ENCODE measurements around the gene ME1. TPM values are rescaled to one million over a fixed set of nuclear protein-coding genes. Genes with fewer than 3 reads are reported as not detected.
"Not testable (repeated sequence)": the region's sequence is repeated elsewhere in the genome, so short reads cannot be mapped to it uniquely, and the experiment has no call there.

Gene ME1
- total RNA-seq, 1 donor from 2014 or later, result 3.5 TPM

- Mint-ChIP-seq H3K4me1 (ENCODE audit: low read depth, unreplicated experiment) (no peaks in the 10 kb centered on the region), H3K27ac (ENCODE audit: unreplicated experiment) (no peak overlapping the region), H3K36me3 (ENCODE audit: unreplicated experiment) (no peaks in the 10 kb centered on the region), H3K9me3 (ENCODE audit: unreplicated experiment) (no peaks in the 10 kb centered on the region), H3K4me3 (ENCODE audit: unreplicated experiment) (no peak overlapping the region), H3K27me3 (ENCODE audit: unreplicated experiment) (no peaks in the 10 kb centered on the region)
- TF ChIP-seq CTCF (IDR thresholded peaks at IDR 0.05; ENCODE audit: partially characterized antibody, unreplicated experiment), result no peak
- DNase-seq, result no peak
Observed at GRCh38 chr6:83265384-83265783, 165.5 kb downstream of the ME1 start.

DNA sequence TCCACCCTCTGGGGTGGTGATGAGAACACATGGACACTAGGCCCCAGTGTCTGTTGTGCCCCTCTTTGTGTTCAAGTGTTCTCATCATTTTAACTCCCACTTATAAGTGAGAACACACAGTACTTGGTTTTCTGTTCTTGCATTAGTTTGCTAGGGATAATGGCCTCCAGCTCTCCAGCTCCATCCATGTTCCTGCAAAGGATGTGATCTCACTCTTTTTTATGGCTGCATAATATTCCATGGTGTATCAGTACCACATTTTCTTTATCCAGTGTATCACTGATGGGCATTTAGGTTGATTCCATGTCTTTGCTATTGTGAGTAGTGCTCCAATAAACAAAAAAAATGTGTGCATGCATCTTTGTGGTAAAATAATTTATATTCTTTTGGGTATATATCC is 170.3 kb downstream of the ME1 start:
- Mint-ChIP-seq H3K4me3 (ENCODE audit: unreplicated experiment) (no peak overlapping the region), H3K27me3 (ENCODE audit: unreplicated experiment) (peaks cover 1% of the 10 kb centered on the region), H3K27ac (ENCODE audit: unreplicated experiment) (no peak overlapping the region), H3K36me3 (ENCODE audit: unreplicated experiment) (no peaks in the 10 kb centered on the region), H3K4me1 (ENCODE audit: low read depth, unreplicated experiment) (no peaks in the 10 kb centered on the region), H3K9me3 (ENCODE audit: unreplicated experiment) (no peaks in the 10 kb centered on the region)
- no peak for TF ChIP-seq CTCF (IDR thresholded peaks at IDR 0.05; ENCODE audit: partially characterized antibody, unreplicated experiment)
- DNase-seq, result no peak

- no peak for TF ChIP-seq CTCF (IDR thresholded peaks at IDR 0.05; ENCODE audit: partially characterized antibody, unreplicated experiment)
- Mint-ChIP-seq H3K36me3 (ENCODE audit: unreplicated experiment) (no peaks in the 10 kb centered on the region), H3K27ac (ENCODE audit: unreplicated experiment) (no peak overlapping the region), H3K4me3 (ENCODE audit: unreplicated experiment) (no peak overlapping the region), H3K27me3 (ENCODE audit: unreplicated experiment) (peaks cover 1% of the 10 kb centered on the region), H3K9me3 (ENCODE audit: unreplicated experiment) (no peaks in the 10 kb centered on the region), H3K4me1 (ENCODE audit: low read depth, unreplicated experiment) (no peaks in the 10 kb centered on the region)
- DNase-seq, result no peak
Observed at GRCh38 chr6:83258517-83258916, 172.3 kb downstream of the ME1 start.

- no peak overlapping the region for H3K4me3 Mint-ChIP-seq (ENCODE audit: unreplicated experiment)
- no peak overlapping the region for H3K27ac Mint-ChIP-seq (ENCODE audit: unreplicated experiment)
- no peak for DNase-seq
- TF ChIP-seq CTCF (IDR thresholded peaks at IDR 0.05; ENCODE audit: partially characterized antibody, unreplicated experiment), result no peak
- H3K4me1 Mint-ChIP-seq (ENCODE audit: low read depth, unreplicated experiment), result no peaks in the 10 kb centered on the region
- no peaks in the 10 kb centered on the region for H3K9me3 Mint-ChIP-seq (ENCODE audit: unreplicated experiment)
- H3K27me3 Mint-ChIP-seq (ENCODE audit: unreplicated experiment), result peaks cover 1% of the 10 kb centered on the region
- no peaks in the 10 kb centered on the region for H3K36me3 Mint-ChIP-seq (ENCODE audit: unreplicated experiment)
Observed at GRCh38 chr6:83257791-83258190, 173.1 kb downstream of the ME1 start.

- H3K9me3 Mint-ChIP-seq (ENCODE audit: unreplicated experiment); H3K27me3 Mint-ChIP-seq (ENCODE audit: unreplicated experiment); H3K36me3 Mint-ChIP-seq (ENCODE audit: unreplicated experiment); H3K4me3 Mint-ChIP-seq (ENCODE audit: unreplicated experiment); H3K4me1 Mint-ChIP-seq (ENCODE audit: low read depth, unreplicated experiment); H3K27ac Mint-ChIP-seq (ENCODE audit: unreplicated experiment); DNase-seq: not testable (repeated sequence)
Observed at GRCh38 chr6:83256719-83257118, 174.1 kb downstream of the ME1 start.

- Mint-ChIP-seq H3K4me1 (ENCODE audit: low read depth, unreplicated experiment) (no peaks in the 10 kb centered on the region), H3K4me3 (ENCODE audit: unreplicated experiment) (no peak overlapping the region), H3K27ac (ENCODE audit: unreplicated experiment) (no peak overlapping the region), H3K36me3 (ENCODE audit: unreplicated experiment) (no peaks in the 10 kb centered on the region), H3K9me3 (ENCODE audit: unreplicated experiment) (no peaks in the 10 kb centered on the region), H3K27me3 (ENCODE audit: unreplicated experiment) (peaks cover 1% of the 10 kb centered on the region)
- no peak for DNase-seq
- TF ChIP-seq CTCF (IDR thresholded peaks at IDR 0.05; ENCODE audit: partially characterized antibody, unreplicated experiment), result no peak
Observed at GRCh38 chr6:83252719-83253118, 178.1 kb downstream of the ME1 start.
